H9 (cell line): ENCODE results near the gene SLAIN1. TPM values are rescaled to one million over a fixed set of nuclear protein-coding genes. Genes with fewer than 3 reads are reported as not detected.
A peak's percentile ranks its signal among the peaks of the same experiment; 100 is the strongest.

ENCODE experiments used
- DNase-seq: peaks from one replicate; pipeline ENCODE4 v3.0.0-alpha.2; 2017
- H2AFZ ChIP-seq: one replicate; pipeline ENCODE4 v1.6.1; 2013; ENCODE audit warnings: mild to moderate bottlenecking, low read length, control low read depth, moderate library complexity
- H2AK5ac ChIP-seq: 2 replicates; pipeline ENCODE4 v1.6.1; 2013; ENCODE audit warnings: low read length, control low read depth, mixed read lengths; ENCODE audit not compliant: insufficient read length
- H2BK120ac ChIP-seq: one replicate; pipeline ENCODE4 v1.6.1; 2013; ENCODE audit warnings: low read depth, mild to moderate bottlenecking, low read length, control low read depth, inconsistent platforms; ENCODE audit not compliant: poor library complexity, severe bottlenecking
- H2BK12ac ChIP-seq: 2 replicates; pipeline ENCODE4 v1.6.1; 2013; ENCODE audit warnings: low read length, control low read depth, mixed read lengths, low read depth; ENCODE audit not compliant: insufficient read length
- H2BK15ac ChIP-seq: 2 replicates; pipeline ENCODE4 v1.6.1; 2013; ENCODE audit warnings: low read depth, low read length, control low read depth
- H2BK20ac ChIP-seq: one replicate; pipeline ENCODE4 v1.6.1; 2013; ENCODE audit warnings: low read depth, mild to moderate bottlenecking, low read length, control low read depth, inconsistent platforms; ENCODE audit not compliant: poor library complexity, severe bottlenecking
- H2BK5ac ChIP-seq: 2 replicates; pipeline ENCODE4 v1.6.1; 2013; ENCODE audit warnings: low read length, control low read depth, mixed read lengths; ENCODE audit not compliant: insufficient read length
- H3K14ac ChIP-seq: 2 replicates; pipeline ENCODE4 v1.6.1; 2013; ENCODE audit warnings: low read length, control low read depth; ENCODE audit not compliant: insufficient read depth
- H3K18ac ChIP-seq: 2 replicates; pipeline ENCODE4 v1.6.1; 2013; ENCODE audit warnings: low read depth, mild to moderate bottlenecking, mixed read lengths, low read length, control low read depth; ENCODE audit not compliant: insufficient read length
- H3K23ac ChIP-seq: 2 replicates; pipeline ENCODE4 v1.6.1; 2013; ENCODE audit warnings: low read length, control low read depth, mixed read lengths, low read depth; ENCODE audit not compliant: insufficient read length
- H3K23me2 ChIP-seq: 2 replicates; pipeline ENCODE4 v1.6.1; 2013; ENCODE audit warnings: low read depth, mild to moderate bottlenecking, mixed read lengths, low read length, control low read depth; ENCODE audit not compliant: insufficient read length, poor library complexity, severe bottlenecking
- H3K27ac ChIP-seq: 2 replicates; pipeline ENCODE4 v1.5.1; 2013; ENCODE audit warnings: low read length, control low read depth, mixed read lengths, low read depth; ENCODE audit not compliant: insufficient read length
- H3K27me3 ChIP-seq: 2 replicates; pipeline ENCODE4 v1.6.1; 2013; ENCODE audit warnings: low read length, control low read depth, inconsistent platforms; ENCODE audit not compliant: insufficient read depth
- H3K4ac ChIP-seq: 2 replicates; pipeline ENCODE4 v1.6.1; 2013; ENCODE audit warnings: low read depth, mild to moderate bottlenecking, control low read depth, inconsistent platforms, low read length, moderate library complexity
- H3K4me1 ChIP-seq: 2 replicates; pipeline ENCODE4 v1.6.1; 2013; ENCODE audit warnings: low read length, control low read depth, inconsistent platforms; ENCODE audit not compliant: insufficient read depth
- H3K4me2 ChIP-seq: 2 replicates; pipeline ENCODE4 v1.6.1; 2013; ENCODE audit warnings: low read length, control low read depth, mixed read lengths; ENCODE audit not compliant: insufficient read length, insufficient read depth
- H3K56ac ChIP-seq: 2 replicates; pipeline ENCODE4 v1.6.1; 2013; ENCODE audit warnings: low read depth, mild to moderate bottlenecking, mixed read lengths, low read length, control low read depth; ENCODE audit not compliant: insufficient read length
- H3K79me1 ChIP-seq: 2 replicates; pipeline ENCODE4 v1.6.1; 2013; ENCODE audit warnings: low read depth, mild to moderate bottlenecking, moderate library complexity, low read length, control low read depth, inconsistent platforms; ENCODE audit not compliant: insufficient read depth, poor library complexity, severe bottlenecking
- H3K79me2 ChIP-seq: 2 replicates; pipeline ENCODE4 v1.6.1; 2013; ENCODE audit warnings: low read length, control low read depth, inconsistent platforms; ENCODE audit not compliant: insufficient read depth
- H3K9ac ChIP-seq: 2 replicates; pipeline ENCODE4 v1.6.1; 2013; ENCODE audit warnings: low read length, control low read depth, mixed read lengths; ENCODE audit not compliant: insufficient read length; ENCODE audit errors: extremely low read depth
- H3K9me3 ChIP-seq: one replicate; pipeline ENCODE4 v1.6.1; 2013; ENCODE audit warnings: low read depth, low read length, inconsistent platforms; ENCODE audit not compliant: control insufficient read depth
- H3T11ph ChIP-seq: one replicate; pipeline ENCODE4 v1.6.1; 2013; ENCODE audit warnings: mild to moderate bottlenecking, low read length, control low read depth, inconsistent platforms
- H4K20me1 ChIP-seq: one replicate; pipeline ENCODE4 v1.6.1; 2013; ENCODE audit not compliant: control insufficient read depth, insufficient read length, insufficient read depth
- H4K5ac ChIP-seq: 2 replicates; pipeline ENCODE4 v1.6.1; 2013; ENCODE audit warnings: low read depth, mild to moderate bottlenecking, mixed read lengths, low read length, control low read depth; ENCODE audit not compliant: insufficient read length
- H4K8ac ChIP-seq: replicated peaks from 2 replicates; pipeline ENCODE4 v1.6.1; 2013; ENCODE audit warnings: low read length, control low read depth, mixed read lengths, low read depth; ENCODE audit not compliant: insufficient read length
- H4K91ac ChIP-seq: 2 replicates; pipeline ENCODE4 v1.6.1; 2013; ENCODE audit warnings: low read depth, mild to moderate bottlenecking, moderate library complexity, mixed read lengths, low read length, control low read depth; ENCODE audit not compliant: insufficient read length
- H3K27ac Mint-ChIP-seq, 3 experiments: 2 replicates in 2 of 3; 3 replicates in 1 of 3; pipeline ENCODE4 v1.8.0; 2020 to 2021; ENCODE audit warnings: mixed read lengths in 3 of 3, mild to moderate bottlenecking in 1 of 3, moderate library complexity in 1 of 3
- H3K27me3 Mint-ChIP-seq: 2 replicates; pipeline ENCODE4 v1.8.0; 2021; ENCODE audit warnings: low read depth, mild to moderate bottlenecking, moderate library complexity, mixed read lengths
- H3K36me3 Mint-ChIP-seq, 3 experiments: 2 replicates in 2 of 3; 3 replicates in 1 of 3; pipeline ENCODE4 v1.8.0; 2020 to 2021; ENCODE audit warnings: low read depth in 3 of 3, mixed read lengths in 3 of 3; ENCODE audit not compliant: insufficient read depth in 1 of 3
- H3K4me1 Mint-ChIP-seq, 2 experiments: 2 replicates each; pipeline ENCODE4 v1.8.0; 2020; ENCODE audit warnings: mixed read lengths in 2 of 2
- H3K4me3 Mint-ChIP-seq, 2 experiments: 2 replicates in 1 of 2; 3 replicates in 1 of 2; pipeline ENCODE4 v1.8.0; 2020 to 2021; ENCODE audit warnings: mild to moderate bottlenecking in 2 of 2, mixed read lengths in 2 of 2, moderate library complexity in 1 of 2
- H3K9me3 Mint-ChIP-seq, 2 experiments: 2 replicates in 1 of 2; 3 replicates in 1 of 2; pipeline ENCODE4 v1.8.0; 2020; ENCODE audit warnings: mild to moderate bottlenecking in 2 of 2, mixed read lengths in 2 of 2, moderate library complexity in 1 of 2
- WGBS: extraction: QIAGEN DNeasy Blood & Tissue Kit; methylation state at CpG from one replicate; pipeline ENCODE4 v1.1.7; 2013; ENCODE audit warnings: missing lambda C conversion rate, low lambda C conversion rate, mixed read lengths; ENCODE audit not compliant: insufficient read length; ENCODE audit errors: extremely low coverage; 5-methylcytosine and 5-hydroxymethylcytosine counted together
- total RNA-seq: library from RNA; stranded (reverse); gene quantifications from 2 replicates; pipeline ENCODE4 v1.2.1, GENCODE V29; 2021
- TF ChIP-seq, protein P1 (sequence below): fragments of 200-600 bp; sonication (generic); conservative IDR thresholded peaks from 3 replicates; pipeline ENCODE4 v1.8.0; 2021; ENCODE audit warnings: antibody characterized with exemption, mild to moderate bottlenecking

SLAIN1 gene
- total RNA-seq, 1 experiment from 2014 or later: 23.2 TPM

DNA sequence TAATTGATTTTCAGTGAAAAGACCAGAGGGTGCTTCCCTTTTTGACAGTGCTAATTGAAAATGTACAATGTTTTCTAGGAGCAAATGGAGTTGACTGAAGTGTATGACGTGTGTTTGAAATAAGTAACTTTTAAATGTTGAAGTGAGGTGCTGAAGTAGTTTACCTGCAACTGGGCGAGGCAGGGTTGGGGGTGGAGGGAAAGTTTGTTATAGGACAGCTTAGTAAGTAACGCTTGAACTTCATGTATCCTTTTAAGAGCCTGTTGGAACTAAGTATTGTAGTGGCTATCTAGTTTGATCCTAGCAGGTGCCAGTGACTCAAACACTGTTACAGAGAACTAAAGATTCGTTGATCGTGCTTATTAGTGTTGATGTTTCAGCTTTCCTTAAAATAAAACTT is 5.9 kb downstream of the SLAIN1 start:
- WGBS: no CpG with 5 or more reads among the region's 5 CpGs
- no peak overlapping the region for H2AK5ac ChIP-seq

More for the DNA sequence above, 5.9 kb downstream of the SLAIN1 start:
- no peak overlapping the region for H3K9ac ChIP-seq
- H3K56ac ChIP-seq: no peak overlapping the region
- no peak overlapping the region for H3K4me2 ChIP-seq
- H3K23me2 ChIP-seq: peaks cover 5% of the 10 kb centered on the region
- DNase-seq: no peak
- no peak overlapping the region for H2BK12ac ChIP-seq
- no peak overlapping the region for H2BK15ac ChIP-seq
- Mint-ChIP-seq H3K36me3 (peaks cover 27 to 30% (median 27%) of the 10 kb centered on the region in 3 experiments), H3K27me3 (peaks cover 2% of the 10 kb centered on the region; the same call in 1 of the 2 replicates), H3K4me1 (peaks cover 21 to 26% of the 10 kb centered on the region in 2 experiments), H3K9me3 (peaks cover 16 to 19% of the 10 kb centered on the region in 2 experiments), H3K4me3 (no peak overlapping the region), H3K27ac (peak overlapping the region in 1 of 3 experiments; percentile 39; a peak in 1 of 7 replicates)
- H2BK20ac ChIP-seq: no peak overlapping the region
- H3K27ac ChIP-seq: no peak overlapping the region
- H3K79me2 ChIP-seq: peaks cover 8% of the 10 kb centered on the region; the same call in 1 of the 2 replicates
- H3K14ac ChIP-seq: no peak overlapping the region
- no peaks in the 10 kb centered on the region for H3K9me3 ChIP-seq
- no peak overlapping the region for H4K91ac ChIP-seq
- H3K18ac ChIP-seq: no peak overlapping the region
- no peak overlapping the region for H4K8ac ChIP-seq
- H4K20me1 ChIP-seq: no peaks in the 10 kb centered on the region
- no peaks in the 10 kb centered on the region for H3K4me1 ChIP-seq
- no peaks in the 10 kb centered on the region for H3K79me1 ChIP-seq
- H2AFZ ChIP-seq: no peak overlapping the region
- no peaks in the 10 kb centered on the region for H3K27me3 ChIP-seq
- H2BK120ac ChIP-seq: no peak overlapping the region
- H2BK5ac ChIP-seq: no peak overlapping the region
- H3K23ac ChIP-seq: no peak overlapping the region
- no peak overlapping the region for H4K5ac ChIP-seq
- H3K4ac ChIP-seq: no peak overlapping the region
- H3T11ph ChIP-seq: no peak overlapping the region
- TF ChIP-seq, protein P1, sequence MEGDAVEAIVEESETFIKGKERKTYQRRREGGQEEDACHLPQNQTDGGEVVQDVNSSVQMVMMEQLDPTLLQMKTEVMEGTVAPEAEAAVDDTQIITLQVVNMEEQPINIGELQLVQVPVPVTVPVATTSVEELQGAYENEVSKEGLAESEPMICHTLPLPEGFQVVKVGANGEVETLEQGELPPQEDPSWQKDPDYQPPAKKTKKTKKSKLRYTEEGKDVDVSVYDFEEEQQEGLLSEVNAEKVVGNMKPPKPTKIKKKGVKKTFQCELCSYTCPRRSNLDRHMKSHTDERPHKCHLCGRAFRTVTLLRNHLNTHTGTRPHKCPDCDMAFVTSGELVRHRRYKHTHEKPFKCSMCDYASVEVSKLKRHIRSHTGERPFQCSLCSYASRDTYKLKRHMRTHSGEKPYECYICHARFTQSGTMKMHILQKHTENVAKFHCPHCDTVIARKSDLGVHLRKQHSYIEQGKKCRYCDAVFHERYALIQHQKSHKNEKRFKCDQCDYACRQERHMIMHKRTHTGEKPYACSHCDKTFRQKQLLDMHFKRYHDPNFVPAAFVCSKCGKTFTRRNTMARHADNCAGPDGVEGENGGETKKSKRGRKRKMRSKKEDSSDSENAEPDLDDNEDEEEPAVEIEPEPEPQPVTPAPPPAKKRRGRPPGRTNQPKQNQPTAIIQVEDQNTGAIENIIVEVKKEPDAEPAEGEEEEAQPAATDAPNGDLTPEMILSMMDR: no peak
